ENCODE results near the gene SIK3.

SIK3 gene

DNA sequence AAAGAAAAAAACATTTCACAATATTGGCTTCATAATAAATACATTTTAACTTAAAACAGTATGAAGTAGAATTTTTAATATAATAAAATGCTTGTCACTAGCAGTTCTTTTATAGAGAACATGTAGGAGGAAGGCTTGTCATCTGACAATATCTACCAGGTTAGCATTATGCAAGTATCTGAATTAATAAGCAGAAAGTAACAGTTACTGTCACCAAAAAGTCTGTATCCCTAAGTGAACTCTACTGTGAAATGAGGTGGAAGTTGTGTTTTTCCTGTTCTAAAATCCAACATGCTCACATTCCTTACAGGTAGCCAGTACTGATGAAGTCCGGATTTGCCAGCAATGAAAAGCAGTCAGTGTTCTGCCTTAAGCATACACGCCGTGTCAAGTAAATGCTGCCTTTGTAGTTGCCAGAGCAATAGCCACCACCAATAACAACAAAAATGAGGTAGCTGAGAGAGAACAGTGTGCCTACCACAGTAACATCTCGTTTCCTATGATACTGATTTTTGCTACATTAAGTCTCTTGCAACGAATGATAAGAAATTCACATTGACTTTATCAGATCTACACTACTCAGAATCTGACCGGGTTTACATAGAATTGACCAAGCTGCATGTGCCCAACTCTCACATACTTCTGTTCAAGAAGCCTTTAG is 95.5 kb downstream of the SIK3 start:
- no peak for DNase-seq

DNA sequence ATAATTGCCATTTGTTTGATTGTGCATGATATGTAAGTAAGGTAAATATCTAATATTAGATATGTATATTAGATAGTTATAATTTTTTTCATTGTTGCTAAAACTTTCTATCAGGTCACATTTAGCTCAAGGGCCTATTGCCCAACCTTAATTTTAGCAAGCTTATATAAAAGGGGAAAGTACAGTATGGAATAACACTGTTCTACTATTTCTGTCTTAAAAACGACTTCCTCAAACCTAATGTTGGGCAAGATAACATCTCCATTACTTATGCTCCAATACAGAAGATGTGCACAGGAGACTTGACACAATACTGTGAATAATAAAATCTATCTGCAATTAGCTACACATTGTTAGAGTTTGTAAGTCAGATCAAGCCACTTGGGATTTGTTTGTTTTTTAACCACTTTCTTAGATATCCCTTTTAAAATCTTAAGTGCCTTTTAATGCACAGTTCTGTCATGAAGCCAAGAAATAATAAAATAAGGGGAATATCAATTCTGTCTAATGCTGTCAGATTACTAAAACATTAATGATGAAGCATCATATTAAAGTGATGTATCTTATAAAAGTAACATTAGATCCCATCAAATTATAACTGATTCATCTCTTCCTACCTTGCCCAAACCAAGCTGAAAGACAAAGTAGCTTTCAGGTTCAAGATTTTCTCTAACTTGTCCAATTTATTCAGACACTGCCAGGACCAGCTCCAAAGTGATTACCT is 98.1 kb downstream of the SIK3 start:
- DNase-seq: no peak

DNA sequence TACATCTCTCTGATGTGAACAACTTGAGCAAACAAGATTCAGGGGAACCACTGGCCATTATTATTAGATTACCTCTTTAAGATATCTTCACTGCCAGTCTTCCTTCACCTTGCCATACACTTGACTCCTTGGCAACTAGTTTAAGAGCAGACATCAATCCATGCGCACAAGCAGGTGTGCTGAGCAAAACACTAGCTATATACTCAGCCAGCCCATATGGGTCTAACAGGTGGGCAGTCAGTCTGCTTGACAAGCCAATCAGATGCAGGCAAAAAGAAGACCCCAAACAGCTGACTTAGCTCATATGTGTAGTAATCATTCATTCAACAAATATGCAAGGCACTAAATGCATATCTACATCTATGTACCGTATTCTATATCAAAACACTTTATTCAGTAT is 101.2 kb downstream of the SIK3 start:
- DNase-seq: no peak

DNA sequence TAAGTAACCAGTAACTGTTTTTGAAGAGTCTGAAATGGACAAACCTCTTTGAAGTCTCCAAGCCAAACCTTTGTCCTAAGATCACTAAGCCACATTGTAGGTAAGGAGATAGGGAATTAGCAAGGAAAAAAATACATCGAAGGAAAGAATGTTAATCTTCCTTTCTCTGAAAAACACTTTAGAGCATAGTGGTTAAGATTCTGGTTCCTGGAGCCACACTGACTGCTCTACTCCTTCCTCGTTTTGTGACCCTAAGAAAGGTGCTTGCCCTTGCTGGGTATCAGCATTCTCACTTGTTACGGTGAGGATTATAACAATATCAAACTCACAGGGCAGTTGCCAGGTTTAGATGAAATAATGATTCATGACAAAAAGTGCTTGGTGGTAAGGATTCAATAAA is 104.0 kb downstream of the SIK3 start:
- no peak for DNase-seq

DNA sequence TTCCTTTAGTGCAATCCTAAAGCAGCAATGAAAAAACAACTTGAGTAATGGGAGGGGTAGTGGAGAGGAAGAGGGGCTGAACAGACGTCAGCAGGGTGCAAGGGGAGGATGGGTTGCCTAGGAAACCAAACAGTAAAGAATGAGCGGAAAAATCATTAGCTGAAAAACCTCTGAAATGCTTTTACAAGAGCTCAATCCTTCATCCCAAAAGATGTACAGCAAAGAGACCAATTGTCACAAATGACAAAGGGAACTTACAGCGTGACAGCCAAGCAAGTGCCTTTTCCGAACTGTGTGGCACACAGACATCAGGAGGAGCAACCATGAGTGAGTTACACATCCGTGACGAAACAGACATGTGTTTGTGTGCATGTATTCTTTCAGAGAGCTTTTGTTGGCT is 104.6 kb downstream of the SIK3 start:
- no peak for DNase-seq

DNA sequence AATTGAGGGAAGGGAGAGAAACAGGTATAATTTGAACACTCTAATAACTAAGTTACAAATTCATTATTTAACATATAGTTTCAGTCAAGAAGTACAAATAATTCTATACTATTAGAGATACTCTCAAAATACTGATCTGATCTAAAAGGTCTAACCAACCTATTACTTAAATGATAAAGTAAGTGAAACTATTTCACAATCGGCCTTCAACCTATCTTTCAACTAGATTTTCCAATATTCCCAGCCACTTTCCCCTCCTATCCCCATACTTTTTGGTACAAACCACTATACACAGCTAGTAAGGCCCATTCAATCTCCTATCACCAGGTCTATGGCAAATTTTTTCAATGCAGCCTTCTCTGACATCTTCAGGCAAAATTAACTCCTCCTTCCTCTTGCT is 106.7 kb downstream of the SIK3 start:
- no peak for DNase-seq

DNA sequence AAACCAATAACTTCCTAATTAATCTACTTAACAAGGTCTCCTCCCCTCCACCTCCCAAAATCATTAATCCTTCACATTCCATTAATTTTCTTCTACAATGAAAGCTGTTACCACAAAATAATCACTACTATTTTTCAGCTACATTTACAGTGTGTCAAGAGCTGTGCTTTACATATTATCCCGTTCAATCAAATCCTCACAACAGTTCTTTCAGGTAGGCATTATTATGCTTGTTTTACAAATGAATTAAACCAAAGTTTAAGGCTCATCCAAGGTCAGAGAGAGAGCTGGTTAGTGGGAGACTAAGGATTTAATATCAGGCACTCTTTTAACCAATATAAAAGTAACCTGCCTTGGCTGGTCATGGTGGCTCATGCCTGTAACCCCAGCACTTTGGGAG is 107.4 kb downstream of the SIK3 start:
- DNase-seq: no peak

DNA sequence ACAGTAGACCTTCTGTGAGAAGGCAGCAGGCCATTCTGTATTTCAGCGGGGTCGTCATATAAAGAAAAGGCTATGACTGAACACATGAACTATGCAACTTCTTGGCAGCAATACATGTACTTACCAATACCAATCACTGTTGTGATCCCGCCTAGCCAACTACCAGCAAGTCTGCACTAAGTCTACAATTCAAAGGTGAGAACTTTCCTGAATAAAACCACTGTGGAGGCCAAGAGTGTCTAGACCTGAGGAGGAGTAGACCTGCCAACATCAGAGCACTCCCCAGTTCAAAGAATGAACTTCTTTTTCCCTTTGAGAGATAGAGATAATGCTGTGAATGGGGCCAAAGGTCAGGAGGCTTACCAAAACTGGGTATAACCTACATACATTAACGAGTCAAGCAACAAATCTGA is 108.2 kb downstream of the SIK3 start:
- DNase-seq: no peak

DNA sequence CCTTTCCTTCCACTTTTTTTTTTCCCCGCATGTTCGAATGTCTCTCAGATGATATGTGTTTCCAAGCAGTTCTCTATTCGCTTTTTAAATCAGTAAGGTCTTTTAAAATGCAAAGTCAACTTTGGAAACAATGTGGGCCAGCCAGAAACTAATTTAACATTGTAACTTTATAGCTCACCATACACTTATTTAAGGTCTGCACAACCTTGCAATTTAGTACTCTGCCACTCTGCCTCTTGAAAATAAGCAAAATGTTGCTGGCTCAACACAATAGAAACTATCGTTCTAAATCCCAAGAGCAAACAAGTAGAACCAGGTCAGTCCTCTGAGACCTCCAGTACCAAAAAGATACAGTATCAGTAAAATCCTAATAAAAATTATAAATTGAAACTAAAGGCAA is 109.0 kb downstream of the SIK3 start:
- no peak for DNase-seq

DNA sequence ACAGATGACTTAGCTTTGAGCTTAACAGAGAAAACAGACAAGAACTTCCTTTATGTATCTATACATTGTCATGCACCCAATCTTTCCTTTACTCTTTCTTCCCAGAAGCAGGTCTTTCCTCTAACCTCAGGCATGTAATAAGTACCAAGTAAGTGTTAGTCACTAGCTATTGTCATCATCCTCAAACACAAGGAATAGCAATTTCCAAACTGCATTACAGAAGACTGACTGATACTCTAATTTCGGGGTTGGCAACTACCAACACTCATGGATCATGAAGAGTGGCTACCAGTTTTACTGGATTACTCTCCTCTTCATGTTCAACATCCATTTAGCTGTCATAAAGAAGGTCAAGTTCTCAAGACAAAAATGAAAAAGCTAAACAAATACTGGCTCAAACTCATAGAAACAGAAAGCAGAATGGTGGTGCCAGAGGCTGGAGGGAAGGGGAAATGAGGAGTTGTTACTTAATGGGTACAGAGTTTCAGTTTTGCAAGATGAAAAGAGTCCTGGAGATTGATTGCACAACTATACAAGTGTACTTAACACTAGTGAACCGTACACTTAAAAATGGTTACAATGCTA is 111.6 kb downstream of the SIK3 start:
- DNase-seq: peak; percentile 30

DNA sequence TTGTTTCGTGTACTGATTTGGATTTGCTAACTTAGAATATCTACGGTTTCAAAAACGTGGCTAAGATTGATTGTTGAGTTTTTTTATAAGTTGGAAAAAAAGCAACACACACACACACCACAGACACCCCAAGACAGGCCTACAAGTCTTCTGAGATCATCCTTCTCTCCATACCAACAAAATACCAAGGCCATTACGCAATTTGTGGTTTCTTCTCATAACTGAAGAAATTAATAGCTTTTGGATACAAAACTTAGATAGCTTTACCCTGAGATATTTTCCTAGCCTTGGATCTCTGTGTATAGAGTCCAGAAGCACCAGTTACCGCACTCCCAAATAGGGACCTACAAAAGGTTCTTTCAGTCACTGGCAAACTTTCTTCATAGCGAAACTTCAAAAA is 113.6 kb downstream of the SIK3 start:
- no peak for DNase-seq

DNA sequence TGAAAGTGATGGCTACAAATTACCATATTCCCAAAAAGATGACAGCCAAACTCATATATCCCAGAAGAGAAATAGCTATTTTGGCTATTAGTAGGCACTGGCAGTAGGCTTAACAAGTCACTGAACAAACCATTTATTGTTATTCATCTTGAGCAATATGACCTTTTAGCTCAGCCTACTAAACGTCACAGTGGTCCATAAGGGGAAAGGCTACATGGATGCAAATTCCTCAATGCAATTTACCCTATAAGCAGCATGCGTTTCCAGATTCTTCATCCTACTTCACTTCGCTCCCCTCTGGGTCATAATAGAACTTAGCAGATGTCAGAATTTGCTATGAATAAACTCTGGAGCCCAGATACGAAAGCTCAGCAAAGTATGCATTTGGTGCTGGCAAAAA is 114.0 kb downstream of the SIK3 start:
- DNase-seq: no peak

DNA sequence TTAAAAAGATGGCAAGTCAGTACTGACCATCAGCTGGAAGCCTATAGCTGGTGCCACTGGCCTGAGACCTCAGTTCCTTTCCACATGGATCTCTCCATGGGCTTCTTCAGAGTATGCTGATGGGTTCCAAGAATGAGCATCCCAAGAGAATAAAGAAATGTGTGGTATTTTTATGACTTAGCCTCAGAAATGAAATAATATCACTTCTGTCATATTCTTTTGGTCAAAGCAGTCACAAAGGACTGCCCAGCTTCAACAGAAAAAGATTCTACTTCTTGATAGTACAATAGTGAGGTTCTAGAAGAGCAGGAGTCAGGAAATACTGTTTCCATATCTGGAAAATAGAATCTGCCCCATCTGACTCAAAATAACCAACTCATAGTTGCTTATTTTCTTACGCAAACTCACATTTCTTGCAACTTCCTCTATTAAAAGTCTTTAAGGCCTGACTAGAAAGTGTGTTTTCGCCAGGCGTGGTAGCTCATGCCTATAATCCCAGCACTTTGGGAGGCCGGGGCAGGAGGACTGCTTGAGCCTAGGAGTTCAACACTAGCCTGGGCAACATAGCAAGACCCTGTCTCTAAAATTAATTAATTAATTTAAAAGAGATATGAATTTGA is 116.9 kb downstream of the SIK3 start:
- DNase-seq: no peak

DNA sequence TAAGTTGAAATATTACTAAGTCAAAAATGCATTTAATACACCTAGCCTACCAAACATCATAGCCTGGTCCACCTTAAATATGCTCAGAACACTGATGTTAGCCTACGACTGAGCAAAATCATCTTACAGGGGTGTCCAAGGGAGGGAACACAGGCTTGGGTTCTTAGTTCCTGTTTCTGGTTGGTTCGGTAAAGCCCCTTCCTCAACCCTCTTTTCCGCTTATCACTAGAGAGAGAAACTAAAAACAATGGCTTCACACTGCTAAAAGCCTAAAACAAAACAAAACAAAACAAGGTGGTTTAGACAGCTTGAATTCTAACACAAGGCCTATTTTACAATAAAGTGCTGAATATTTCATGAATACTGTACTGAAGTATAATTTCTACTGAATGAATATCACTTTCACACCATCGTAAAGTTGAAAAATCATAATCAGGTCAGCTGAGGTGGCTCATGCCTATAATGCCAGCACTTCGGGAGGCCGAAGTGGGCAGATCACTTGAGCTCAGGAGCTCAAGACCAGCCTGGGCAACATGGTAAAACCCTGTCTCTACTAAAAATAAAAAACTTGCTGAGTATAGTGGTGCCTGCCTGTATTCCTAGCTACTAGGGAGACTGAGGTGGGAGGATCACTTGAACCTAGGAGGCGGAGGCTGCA is 118.0 kb downstream of the SIK3 start:
- DNase-seq: no peak

DNA sequence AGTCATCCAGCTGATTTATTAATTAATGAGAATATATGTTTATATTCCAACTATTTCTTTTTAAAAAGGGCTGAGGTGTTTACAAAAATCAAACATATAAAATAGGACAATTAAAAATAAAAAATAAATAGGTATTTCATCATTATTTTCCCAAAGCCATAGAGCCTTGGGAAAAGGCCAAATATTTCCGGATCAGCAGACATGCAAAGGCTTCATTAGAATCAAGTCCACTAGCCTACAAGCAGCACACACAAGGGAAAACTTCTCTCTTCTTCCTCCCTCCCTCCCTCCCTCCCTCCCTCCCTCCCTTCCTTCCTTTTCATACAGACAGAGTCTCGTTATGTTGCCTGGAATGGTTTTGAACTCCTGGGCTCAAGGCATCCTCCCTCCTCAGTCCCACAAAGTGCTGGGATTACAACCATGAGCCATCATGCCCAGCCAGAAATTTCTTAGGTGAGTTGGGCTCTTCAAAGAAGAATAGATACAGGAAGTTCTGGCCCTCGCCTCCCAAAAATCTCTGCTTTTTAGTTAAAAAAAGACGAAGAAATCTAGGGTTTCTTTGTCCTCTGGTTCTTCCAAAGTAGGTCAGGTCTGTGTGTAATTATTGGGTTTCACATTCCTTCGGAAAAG is 121.2 kb downstream of the SIK3 start:
- no peak for DNase-seq

DNA sequence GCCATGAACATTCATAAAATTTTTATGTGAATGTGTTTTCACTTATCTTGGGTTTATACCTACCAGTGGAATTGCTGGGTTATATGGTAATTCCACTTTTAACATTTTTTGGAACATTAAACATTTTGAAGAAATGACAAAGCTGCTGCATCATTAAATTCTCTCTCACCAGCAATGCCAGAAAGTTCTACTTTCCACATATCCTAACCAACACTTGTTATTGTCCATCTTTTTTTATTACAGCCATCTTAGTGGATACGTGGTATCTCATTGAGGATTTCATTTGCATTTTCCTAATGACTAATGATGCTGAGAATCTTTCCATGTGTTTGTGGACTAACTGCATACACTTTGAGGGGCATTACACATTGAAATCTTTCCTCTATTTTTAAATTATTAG is 122.6 kb downstream of the SIK3 start:
- DNase-seq: no peak

DNA sequence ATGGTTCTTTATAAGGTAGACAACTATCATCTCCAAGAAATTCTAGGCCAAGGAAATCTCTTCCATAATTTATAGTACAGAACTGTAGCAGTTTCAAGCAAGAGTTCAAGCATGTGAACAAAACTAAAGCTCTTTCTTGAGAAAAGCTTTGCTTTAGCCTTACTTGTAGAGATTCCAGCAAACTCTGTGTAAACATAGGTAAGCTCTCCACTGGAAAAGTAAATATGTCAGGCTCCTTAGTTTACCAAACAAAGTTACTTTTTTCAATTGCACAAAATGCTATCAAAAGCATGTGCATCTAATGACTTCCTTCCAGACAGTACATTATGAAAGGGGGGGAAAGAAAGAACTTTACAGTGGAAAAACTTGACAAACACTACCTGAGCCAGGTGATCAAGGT is 125.0 kb downstream of the SIK3 start:
- DNase-seq: no peak

DNA sequence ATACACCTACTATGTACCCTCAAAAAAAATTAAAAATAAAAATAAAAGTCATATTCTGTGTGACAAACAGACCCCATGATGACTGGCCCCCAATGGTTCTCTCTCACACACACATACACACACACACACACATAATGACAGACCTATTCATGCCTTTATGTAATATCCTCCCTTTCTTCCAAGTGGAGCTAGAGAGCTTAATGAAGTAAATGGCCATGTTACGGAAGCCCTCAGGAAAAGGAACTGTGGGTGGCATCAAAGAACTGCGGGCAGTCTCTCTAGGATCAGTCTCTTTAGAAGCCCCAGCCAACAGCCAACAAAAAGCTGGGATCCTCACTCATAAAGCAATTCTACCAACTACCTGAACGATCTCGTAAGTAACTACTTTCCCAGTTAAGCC is 125.5 kb downstream of the SIK3 start:
- no peak for DNase-seq

DNA sequence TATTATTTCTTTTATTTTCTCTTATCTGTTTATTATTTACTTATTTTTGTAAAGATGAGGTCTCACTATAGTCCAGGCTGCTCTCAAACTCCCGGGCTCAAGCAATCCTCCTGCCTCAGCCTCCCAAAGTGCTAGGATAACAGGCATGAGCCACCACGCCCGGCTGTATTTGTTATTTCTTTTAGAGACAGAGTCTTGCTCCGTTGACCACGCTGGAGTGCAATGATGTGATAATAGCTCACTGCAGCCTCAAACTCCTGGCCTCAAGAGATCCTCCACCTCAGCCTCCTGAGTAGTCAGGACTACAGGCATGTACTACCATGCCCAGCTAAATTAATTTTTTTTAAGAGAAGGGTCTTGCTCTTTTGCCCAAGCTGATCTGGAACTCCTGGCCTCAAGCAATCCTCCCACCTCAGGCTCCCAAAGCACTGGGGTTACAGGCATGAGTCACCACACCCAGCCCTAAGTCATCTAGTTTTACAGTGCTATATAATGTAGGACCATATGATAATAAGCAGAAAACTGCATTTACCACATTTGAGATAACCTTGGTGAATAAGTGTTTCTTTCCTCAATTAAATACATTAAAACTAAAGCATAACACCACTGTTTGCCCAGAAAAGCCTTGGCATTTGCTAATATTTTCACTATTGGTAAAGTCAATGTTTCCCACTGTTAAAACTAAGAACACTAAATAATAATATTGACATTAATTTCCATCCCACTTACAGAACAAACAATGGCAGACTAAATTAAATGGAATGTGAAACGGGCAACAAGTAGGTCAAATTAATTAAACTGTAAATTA is 127.5 kb downstream of the SIK3 start:
- DNase-seq: no peak

DNA sequence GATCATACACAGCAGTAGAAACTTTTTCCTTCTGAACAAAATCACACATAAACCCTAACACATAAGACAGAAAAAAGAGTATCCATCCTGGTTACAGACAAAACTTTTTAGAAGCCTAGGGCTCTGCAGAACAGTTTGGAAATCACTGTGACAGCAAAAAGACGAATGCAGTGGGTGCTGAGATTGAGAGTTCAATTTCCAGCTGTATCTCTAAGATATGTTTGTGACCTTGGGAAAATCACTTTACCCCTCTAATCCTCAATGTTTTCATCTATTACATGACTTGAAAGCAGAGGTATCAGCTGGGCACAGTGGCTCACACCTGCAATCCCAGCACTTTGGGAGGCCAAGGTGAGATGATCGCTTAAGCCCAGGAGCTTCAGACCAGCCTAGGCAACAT is 128.5 kb downstream of the SIK3 start:
- DNase-seq: no peak

DNA sequence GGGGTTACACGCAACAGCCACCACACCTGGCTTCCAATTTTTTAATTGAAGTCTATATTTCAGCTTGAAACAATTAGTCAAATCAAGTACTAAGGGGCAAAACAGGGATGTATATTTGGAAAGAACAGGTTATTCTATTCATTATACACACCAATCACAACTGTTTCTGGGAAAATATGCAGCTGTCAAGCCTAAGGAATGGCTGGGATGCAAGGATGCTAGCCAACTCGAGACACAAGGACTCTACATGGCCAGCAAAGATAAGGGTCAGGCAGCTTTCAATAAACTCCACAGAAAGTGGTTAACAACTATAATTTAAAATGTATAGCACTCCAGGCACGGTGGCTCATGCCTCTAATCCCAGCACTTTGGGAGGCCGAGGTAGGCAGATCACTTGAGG is 134.0 kb downstream of the SIK3 start:
- no peak for DNase-seq

DNA sequence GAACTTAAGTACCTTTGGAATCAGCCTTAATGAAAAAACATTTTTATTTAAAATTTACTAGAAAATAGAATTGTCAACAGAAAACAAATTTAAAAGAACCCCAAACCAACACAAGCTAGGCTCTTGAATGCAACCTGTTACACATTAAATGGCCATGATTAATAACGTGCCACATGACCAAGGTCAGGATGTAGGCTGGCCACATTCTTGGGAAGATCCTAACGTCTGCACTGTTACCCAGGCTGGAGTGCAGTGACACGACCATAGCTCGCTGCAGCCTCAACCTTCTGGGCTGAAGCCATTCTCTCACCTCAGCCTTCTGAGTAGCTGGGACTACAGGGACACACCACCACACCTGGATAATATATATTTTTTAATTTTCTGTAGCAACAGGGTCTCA is 134.4 kb downstream of the SIK3 start:
- no peak for DNase-seq
